T follicular helper cell (primary cell): ENCODE results near the gene FANCM.
"Not testable (repeated sequence)": the region's sequence is repeated elsewhere in the genome, so short reads cannot be mapped to it uniquely, and the experiment has no call there.

Experiments used
- DNase-seq: peaks from one replicate; pipeline ENCODE4 v3.0.0-alpha.2; 2020; ENCODE audit warnings: low read depth

FANCM gene

DNA sequence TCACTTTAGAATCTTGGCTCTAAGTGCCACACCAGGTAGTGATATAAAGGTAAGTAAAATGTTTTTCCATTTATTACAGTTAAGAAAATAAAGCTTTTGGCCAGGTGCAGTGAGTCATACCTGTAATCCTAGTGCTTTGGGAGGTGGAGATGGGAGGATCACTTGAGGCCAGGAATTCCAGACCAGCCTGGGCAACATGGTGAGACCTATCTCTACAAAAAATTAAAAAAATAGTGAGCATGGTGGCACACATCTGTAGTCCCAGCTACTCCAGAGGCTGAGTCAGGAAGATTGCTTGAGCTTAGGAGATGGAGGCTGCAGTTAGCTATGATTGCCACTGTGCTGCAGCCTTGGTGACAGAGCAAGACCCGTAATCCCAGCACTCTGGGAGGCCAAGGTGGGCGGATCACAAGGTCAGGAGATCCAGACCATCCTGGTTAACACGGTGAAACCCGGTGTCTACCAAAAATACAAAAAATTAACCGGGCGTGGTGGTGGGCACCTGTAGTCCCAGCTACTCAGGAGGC is 5.0 kb downstream of the FANCM start:
- DNase-seq = no peak

- DNase-seq = not testable (repeated sequence)
Measured at GRCh38 chr14:45142083-45142482, 6.4 kb downstream of the FANCM start.

DNA sequence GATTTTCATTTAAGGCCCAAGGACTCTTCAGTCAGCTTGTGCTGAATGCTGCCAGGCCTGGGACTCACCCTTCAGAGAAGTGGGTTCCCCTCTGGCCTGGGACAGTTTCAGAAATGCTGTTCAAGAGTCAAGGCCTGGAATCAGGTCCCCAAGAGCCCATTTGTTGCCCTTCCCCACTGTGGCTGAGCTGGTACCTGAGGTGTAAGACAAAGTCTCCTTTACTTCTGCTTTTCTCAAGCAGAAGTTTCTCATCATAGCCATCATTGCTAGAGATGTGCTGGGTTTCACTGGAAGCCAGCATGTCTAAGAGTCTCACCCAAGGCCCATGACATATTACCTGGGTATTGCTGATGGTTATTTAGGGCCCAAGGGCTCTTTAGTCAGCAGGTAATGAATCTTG is 8.9 kb downstream of the FANCM start:
- no peak for DNase-seq

DNA sequence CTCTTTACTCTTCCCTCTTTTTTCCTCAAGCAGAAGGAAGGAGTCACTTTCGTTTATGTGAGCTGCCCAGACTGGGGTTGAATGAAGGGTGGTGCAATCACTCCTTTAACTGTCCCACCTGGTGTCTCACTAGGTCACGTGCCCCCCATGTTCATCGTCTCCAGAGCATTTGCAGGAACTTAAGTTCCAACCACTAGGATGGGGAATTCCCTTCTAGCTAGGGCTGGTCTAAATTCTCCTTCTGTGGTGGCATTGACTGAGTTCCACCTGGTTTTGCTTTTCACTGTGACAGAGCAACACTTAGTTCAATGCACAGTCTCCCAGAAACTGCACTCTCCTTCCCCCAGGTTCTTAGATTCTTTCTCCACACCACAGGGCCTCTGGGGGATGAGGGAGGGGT is 9.5 kb downstream of the FANCM start:
- no peak for DNase-seq

DNA sequence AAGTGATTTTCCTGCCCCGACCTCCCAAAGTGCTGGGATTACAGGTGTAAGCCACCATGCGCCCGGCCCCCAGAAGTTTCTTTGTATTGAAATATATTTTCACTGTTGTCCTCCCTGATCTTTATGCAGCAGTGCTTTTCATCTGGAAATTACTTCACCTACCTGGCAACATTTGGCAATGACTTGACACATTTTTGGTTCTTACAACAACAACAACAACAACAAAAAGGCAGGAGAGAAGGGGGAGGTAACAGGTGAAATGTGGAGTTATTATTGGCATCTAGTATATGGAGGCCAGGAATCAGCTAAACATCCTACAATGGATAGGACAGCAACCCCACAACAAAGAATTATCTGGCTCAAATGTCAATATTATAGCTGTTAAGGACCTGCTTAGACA is 13.9 kb downstream of the FANCM start:
- DNase-seq = no peak

- no peak for DNase-seq
Measured at GRCh38 chr14:45150386-45150890, 14.7 kb downstream of the FANCM start.

- no peak for DNase-seq
Measured at GRCh38 chr14:45156067-45156466, 20.3 kb downstream of the FANCM start.

DNA sequence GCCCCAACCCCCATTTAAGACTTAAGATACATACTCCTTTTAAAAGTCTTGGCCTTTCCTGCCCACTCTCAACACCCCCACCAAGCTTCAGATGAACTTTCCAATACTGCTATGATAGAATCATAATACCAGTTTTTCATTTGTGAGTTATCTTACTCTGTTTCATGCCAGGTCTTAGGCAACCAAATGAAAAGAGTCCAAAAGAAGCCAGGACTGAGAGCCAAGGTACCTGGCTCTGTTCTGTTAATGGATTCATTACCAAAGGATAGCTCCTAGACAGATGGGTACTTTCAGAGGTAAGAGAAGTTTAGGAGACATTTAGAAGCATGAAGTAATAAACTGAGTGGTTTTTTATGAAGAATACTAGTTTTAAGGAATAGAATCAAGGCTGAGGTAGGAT is 34.2 kb downstream of the FANCM start:
- no peak for DNase-seq

GRCh38 chr14:45177076-45177475 is 41.3 kb downstream of the FANCM start:
- no peak for DNase-seq

DNA sequence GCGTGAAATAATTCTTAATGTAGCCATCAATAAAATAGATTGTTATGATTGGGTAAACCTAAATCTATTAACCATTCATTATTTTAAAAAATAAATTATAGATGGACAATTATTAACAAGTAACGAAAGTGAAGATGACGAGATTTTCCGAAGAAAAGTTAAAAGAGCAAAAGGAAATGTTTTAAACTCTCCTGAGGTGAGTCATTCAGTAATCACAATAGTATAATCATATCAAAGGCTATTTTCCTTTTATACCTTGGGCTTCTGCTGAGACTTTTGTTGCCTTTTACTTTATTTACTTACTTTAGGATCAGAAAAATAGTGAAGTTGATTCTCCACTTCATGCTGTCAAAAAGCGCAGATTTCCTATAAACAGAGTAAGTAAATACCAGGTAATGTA is 45.6 kb downstream of the FANCM start:
- no peak for DNase-seq

- DNase-seq = no peak
Measured at GRCh38 chr14:45181806-45182205, 46.1 kb downstream of the FANCM start.

DNA sequence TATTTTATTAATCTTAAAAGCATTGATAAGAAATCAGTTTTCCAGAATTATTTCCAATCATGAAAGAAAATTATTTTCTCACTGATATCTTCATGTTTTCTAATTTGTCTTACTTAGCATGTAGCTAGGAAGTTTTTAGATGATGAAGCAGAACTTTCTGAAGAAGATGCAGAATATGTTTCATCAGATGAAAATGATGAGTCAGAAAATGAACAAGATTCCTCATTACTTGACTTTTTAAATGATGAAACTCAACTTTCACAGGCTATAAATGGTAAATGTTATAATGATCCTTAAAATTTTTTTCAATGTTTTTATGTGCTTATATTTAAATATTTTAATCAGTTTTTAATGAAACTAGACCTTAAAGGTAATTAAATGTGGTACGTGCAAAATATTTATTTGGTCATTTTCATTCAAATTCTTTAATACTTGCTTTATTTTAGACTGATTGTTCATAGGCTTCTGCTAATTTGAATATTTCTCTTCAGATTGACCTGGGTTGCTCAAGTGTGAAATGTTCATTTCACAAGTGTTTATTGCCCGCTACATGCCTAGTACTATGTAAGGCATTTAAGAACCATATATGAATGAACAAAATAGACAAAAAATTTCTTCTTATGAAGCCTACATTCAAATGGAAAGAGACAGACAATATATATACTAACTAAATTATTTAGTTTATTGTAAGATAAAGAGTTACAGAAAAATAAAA is 49.5 kb downstream of the FANCM start:
- DNase-seq = no peak

- no peak for DNase-seq
Measured at GRCh38 chr14:45194964-45195363, 59.2 kb downstream of the FANCM start.

- DNase-seq = no peak
Measured at GRCh38 chr14:45198551-45198950, 62.8 kb downstream of the FANCM start.

DNA sequence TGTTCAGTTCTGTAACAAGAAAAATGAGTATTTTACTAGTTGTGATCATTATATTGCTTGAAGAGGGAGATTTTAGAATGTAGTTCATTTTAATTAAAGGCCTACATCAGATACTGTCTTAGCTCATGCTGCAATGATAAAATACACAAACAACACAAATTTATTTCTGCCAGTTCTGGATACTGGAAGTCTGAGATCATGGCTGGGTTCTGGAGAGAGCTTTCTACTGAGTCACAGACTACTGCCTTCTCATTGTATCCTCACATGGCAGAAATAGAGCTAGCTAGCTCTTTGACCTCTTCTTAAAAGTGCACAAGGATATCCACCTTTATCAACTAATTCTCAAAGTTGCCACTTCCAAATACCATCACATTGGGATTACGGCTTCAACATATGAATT is 63.5 kb downstream of the FANCM start:
- DNase-seq = no peak

- DNase-seq = no peak
Measured at GRCh38 chr14:45201905-45202304, 66.2 kb downstream of the FANCM start.

DNA sequence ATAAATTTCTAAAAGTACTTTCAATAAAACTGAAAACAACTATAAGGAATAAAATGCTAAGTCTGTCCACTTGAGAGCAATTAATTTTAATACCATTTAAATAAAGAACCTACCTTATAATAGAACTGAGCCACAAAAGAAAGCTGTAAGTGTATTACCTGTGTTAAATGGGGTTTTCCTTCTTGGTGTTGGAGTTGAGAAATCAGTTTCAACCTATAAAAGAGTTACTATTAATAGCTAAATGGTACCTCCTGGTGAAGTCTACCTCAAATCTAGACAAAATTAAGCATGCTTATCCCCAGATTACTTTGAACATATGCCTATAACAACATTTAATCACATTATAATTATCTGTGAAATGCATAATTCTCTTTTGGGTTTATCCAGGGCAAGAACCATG is 68.5 kb downstream of the FANCM start:
- DNase-seq = no peak

GRCh38 chr14:45210159-45210558 is 74.4 kb downstream of the FANCM start:
- no peak for DNase-seq

- DNase-seq = no peak
Measured at GRCh38 chr14:45211295-45211694, 75.6 kb downstream of the FANCM start.

- DNase-seq = no peak
Measured at GRCh38 chr14:45212231-45212630, 76.5 kb downstream of the FANCM start.

DNA sequence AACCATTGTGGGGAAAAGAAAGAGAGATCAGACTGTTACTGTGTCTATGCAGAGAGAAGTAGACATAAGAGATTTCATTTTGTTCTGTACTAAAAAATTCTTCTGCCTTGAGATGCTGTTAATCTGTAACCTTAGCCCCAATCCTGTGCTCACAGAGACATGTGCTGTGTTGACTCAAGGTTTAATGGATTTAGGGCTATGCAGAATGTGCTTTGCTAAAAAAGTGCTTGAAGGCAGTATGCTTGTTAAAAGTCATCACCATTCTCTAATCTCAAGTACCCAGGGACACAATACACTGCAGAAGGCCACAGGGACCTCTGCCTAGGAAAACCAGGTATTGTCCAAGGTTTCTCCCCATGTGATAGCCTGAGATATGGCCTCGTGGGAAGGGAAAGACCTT is 78.0 kb downstream of the FANCM start:
- not testable (repeated sequence) for DNase-seq

GRCh38 chr14:45214341-45214740 is 78.6 kb downstream of the FANCM start:
- DNase-seq = not testable (repeated sequence)

DNA sequence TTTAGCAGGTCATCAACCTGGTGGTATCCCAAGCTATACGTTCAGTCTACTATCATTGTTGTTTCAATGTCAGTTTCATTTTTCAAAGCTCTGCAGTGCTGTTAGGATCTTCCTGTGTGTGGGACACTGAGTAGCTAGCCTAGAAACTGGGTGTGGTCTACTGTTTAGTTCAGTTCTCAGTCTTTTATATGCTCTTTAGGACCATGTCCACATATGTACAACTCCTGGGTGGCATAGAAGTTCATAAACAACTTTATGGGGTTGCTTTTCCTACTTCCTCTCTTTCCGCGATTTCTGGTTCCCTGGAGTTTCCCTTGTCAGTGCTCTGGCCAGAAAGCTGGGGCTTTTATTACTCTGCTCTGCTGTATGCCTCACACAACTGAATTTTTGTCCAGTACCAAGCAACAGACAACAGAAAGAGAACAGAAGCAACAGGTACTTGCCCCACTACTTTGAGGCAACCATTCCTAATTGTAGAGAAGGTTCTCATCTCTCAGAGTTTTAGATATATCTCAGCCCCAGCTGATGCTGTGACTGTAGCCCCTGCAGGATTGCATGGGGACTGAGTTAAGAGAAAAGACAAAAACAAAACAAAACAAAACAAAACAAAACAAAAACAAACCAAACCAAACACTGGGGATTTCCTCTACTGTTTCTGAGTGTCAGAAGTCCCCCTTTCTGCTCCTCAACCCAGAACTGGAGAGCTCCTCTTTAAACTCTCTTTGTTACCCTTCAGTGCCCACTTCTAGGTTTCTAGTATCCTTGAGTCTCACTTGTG is 86.9 kb downstream of the FANCM start:
- DNase-seq = no peak
